Fibroblast of the aortic adventitia (primary cell): ENCODE measurements around the gene CHD2. TPM values are rescaled to one million over a fixed set of nuclear protein-coding genes. Genes with fewer than 3 reads are reported as not detected.
A peak's percentile ranks its signal among the peaks of the same experiment; 100 is the strongest.

Experiments used
- DNase-seq: peaks from one replicate; pipeline ENCODE4 v3.0.0-alpha.2; 2010; ENCODE audit warnings: low read depth
- H3K4me3 ChIP-seq: 2 replicates; pipeline ENCODE4 v1.5.1; 2011; ENCODE audit warnings: low read depth, mild to moderate bottlenecking, control low read depth, low read length, moderate library complexity
- total RNA-seq: library from RNA; depleted of rRNA; stranded (reverse); fragments of >200 nt; gene quantifications from 2 replicates; pipeline ENCODE4 v1.2.3, GENCODE V29; 2012; ENCODE audit warnings: low replicate concordance
- TF ChIP-seq, protein P1 (sequence below): IDR thresholded peaks from 2 replicates; pipeline ENCODE4 v1.5.1; 2011; ENCODE audit warnings: mild to moderate bottlenecking, low read length, control low read depth, inconsistent platforms; ENCODE audit not compliant: insufficient read depth

CHD2 gene
- total RNA-seq, 1 donor: 83.7 TPM

DNA sequence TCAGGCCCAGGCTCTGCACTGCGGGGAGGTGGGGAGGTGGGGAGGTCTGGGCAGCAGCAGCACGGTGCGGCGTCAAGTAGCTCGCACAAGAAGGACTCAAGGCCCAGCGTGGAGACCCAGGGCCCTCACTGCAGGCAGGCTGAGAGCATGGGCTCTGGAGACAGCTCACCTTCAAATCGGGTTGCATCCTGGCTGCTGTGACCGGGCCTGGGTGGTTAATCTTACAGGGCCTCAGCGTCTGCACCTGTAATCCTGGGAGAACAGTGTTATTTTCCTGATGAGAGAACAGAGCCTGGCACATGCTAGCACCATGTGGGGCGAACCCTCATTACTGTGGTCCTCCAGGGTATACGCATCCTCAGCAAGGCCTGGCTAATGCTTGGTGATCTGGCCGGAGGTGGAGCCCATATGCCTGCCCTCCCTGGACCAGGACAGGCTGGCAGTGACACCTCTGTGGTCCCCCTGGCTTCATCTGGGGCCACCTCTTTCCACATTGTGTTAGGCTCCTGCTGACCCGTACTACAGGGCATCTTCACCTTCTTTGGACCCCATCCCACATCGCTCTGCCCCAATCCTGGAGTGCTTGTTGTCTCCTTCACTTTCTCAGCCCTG is 133.4 kb downstream of the CHD2 start:
- DNase-seq: no peak
- no peak overlapping the region for H3K4me3 ChIP-seq
- TF ChIP-seq, protein P1, sequence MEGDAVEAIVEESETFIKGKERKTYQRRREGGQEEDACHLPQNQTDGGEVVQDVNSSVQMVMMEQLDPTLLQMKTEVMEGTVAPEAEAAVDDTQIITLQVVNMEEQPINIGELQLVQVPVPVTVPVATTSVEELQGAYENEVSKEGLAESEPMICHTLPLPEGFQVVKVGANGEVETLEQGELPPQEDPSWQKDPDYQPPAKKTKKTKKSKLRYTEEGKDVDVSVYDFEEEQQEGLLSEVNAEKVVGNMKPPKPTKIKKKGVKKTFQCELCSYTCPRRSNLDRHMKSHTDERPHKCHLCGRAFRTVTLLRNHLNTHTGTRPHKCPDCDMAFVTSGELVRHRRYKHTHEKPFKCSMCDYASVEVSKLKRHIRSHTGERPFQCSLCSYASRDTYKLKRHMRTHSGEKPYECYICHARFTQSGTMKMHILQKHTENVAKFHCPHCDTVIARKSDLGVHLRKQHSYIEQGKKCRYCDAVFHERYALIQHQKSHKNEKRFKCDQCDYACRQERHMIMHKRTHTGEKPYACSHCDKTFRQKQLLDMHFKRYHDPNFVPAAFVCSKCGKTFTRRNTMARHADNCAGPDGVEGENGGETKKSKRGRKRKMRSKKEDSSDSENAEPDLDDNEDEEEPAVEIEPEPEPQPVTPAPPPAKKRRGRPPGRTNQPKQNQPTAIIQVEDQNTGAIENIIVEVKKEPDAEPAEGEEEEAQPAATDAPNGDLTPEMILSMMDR: no peak

DNA sequence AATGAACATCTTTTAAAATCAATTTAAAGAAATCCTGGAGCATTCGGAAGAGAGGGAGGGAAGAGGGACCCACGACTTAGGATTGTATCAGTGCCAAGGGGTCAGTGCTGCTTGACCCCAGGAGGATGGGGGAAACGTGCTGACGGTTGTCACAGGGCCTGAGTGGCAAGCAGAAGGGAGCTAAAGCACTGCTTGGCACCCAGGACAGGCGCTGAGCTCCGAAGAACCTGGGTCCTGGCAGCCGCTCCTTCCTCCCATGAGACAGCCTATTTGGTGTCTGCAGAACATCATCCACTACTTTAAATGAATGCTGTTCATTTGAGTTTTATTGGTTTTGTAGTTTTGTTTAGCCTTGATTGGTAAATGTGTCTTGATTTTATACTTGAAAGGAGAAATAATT is 134.4 kb downstream of the CHD2 start:
- no peak for DNase-seq
- H3K4me3 ChIP-seq: no peak overlapping the region
- TF ChIP-seq, protein P1: no peak

DNA sequence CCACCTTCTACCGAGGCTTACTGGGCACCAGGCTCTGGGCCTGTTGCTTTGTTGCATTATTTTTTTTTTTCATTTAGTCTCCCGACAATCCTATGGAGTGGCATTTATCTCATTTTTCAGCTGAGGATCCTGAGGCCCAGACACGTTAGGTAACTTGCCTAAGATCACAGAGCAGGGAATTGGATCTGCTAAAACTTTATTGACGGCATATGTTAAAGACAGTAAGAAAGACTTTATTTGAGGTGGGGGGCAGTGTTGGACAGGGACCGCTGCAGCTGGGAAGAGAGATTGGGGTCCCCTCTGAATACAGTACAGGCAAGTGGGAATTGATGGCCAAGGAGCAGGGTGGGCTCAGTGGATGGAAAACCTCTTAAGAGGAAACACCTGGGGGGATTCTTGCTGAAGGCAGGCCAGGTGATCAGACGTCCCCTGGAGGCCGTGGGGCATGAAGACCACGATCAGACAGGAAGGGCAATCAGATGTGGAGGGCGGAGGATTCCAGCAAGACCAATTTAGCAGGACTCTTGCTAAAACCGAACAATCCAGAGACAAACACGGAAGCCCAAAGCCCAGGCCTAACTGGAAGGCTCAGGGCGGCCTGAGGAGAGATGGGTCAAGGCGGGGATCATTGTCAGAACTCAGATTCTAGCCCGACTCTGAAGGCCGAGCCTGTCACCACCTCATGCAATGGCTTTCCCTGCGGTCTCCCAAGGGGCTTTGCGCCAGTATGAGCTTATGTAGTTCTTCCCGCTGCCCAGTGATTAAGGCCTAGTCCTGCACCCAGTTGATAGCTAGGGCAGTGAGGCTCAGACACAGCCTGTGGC is 135.2 kb downstream of the CHD2 start:
- TF ChIP-seq, protein P1: no peak
- no peak overlapping the region for H3K4me3 ChIP-seq
- no peak for DNase-seq

GRCh38 chr15:93035953-93036810 is 136.1 kb downstream of the CHD2 start:
- no peak overlapping the region for H3K4me3 ChIP-seq
- peak; percentile 25 for DNase-seq

DNA sequence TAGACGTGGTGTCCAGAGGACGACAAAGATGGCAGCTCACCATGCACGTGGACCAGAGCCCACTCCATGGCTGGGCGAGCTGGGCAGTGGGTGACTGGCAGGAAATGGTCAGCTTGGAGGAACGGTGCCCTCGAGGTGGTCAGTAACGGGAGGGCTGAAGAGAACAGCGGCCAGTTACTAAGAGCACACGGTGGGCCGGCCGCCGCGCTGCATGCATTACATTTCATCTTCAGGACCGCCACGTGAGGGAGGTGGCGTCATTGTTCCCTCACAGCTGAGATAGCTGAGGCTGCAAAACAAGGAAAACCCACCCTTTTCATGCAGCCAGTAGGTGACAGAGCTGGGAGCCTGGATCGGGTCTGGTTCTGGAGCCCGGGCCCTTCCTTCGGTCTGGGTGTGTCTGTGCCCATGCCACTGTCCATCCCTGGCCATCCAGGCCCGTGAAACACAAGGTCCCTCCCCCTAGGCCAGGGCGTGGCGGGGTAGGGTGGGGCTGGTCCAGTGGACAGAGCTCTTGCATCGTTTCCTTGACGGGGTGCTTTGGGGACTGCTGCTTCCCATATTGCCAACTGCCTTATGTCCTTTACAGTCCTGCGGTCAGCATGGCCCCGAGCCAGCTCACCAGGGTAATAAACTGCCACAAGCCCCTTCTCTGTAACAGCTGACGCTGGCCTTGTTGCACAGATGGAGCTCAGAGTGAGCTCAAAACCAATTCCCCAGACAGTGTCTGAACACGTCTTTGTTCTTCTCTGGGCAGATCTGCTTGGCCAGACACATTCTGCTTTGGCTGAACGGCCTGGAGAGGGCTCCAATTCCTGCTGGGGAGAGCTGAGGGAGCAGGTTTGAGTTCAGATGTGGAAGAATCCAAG is 137.1 kb downstream of the CHD2 start:
- peak; percentile 68 for DNase-seq
- no peak overlapping the region for H3K4me3 ChIP-seq
- TF ChIP-seq, protein P1: peak; percentile 52

More at GRCh38 chr15:93035953-93036810, 136.1 kb downstream of the CHD2 start:
- TF ChIP-seq, protein P1: peak; percentile 42
